HFFc6 (cell line): ENCODE data around the gene CAMK2B. TPM values are rescaled to one million over a fixed set of nuclear protein-coding genes. Genes with fewer than 3 reads are reported as not detected.

Source experiments
- DNase-seq: peaks from one replicate; pipeline ENCODE4 v3.0.0-alpha.2; 2018
- H3K27ac Mint-ChIP-seq: 2 replicates; pipeline ENCODE4 v1.8.0; 2020; ENCODE audit warnings: mild to moderate bottlenecking, mixed read lengths
- H3K27me3 Mint-ChIP-seq: 2 replicates; pipeline ENCODE4 v1.8.0; 2021; ENCODE audit warnings: mild to moderate bottlenecking, moderate library complexity, mixed read lengths; ENCODE audit not compliant: insufficient read depth
- H3K36me3 Mint-ChIP-seq: 2 replicates; pipeline ENCODE4 v1.8.0; 2021; ENCODE audit warnings: low read depth, mixed read lengths
- H3K4me1 Mint-ChIP-seq: 2 replicates; pipeline ENCODE4 v1.8.0; 2020; ENCODE audit warnings: low read depth, mixed read lengths
- H3K4me3 Mint-ChIP-seq: 2 replicates; pipeline ENCODE4 v1.8.0; 2020; ENCODE audit warnings: mild to moderate bottlenecking, moderate library complexity, mixed read lengths
- H3K9me3 Mint-ChIP-seq: 2 replicates; pipeline ENCODE4 v1.8.0; 2020; ENCODE audit warnings: mild to moderate bottlenecking, mixed read lengths
- CTCF ChIP-seq: fragments of 200-600 bp; sonication (generic); IDR thresholded peaks from 2 replicates; pipeline ENCODE4 v1.5.0; 2021; ENCODE audit warnings: antibody characterized with exemption, mild to moderate bottlenecking
- total RNA-seq, 6 experiments: library from RNA; stranded (reverse); fragmentation: NEBNext Ultra II Directional; extraction: Animal tissue kit (Norgen Biotek cat#: 25700); gene quantifications; 2 replicates in 1 of 6; 3 replicates in 5 of 6; pipeline ENCODE4 v1.2.3, GENCODE V29; 2021

The CAMK2B gene
- total RNA-seq, 6 experiments from 2014 or later, result 0.11 to 0.41 TPM; not detected in 4

GRCh38 chr7:44274623-44274975 lies 50.8 kb downstream of the CAMK2B start:
- Mint-ChIP-seq H3K4me1 (peaks cover 8% of the 10 kb centered on the region), H3K36me3 (no peaks in the 10 kb centered on the region), H3K27ac (no peak overlapping the region), H3K4me3 (no peak overlapping the region), H3K27me3 (peaks cover 23% of the 10 kb centered on the region), H3K9me3 (no peaks in the 10 kb centered on the region)
- TF ChIP-seq CTCF, result no peak
- DNase-seq, result no peak

- H3K36me3 Mint-ChIP-seq, result no peaks in the 10 kb centered on the region
- no peak overlapping the region for H3K4me3 Mint-ChIP-seq
- TF ChIP-seq CTCF, result no peak
- DNase-seq, result no peak
- no peak overlapping the region for H3K27ac Mint-ChIP-seq
- no peaks in the 10 kb centered on the region for H3K9me3 Mint-ChIP-seq
- H3K4me1 Mint-ChIP-seq, result peaks cover 5% of the 10 kb centered on the region
- H3K27me3 Mint-ChIP-seq, result peaks cover 24% of the 10 kb centered on the region
Observed at GRCh38 chr7:44273681-44274622, 51.4 kb downstream of the CAMK2B start.

- DNase-seq, result no peak
- Mint-ChIP-seq H3K4me1 (no peaks in the 10 kb centered on the region), H3K27me3 (peaks cover 29% of the 10 kb centered on the region), H3K9me3 (no peaks in the 10 kb centered on the region), H3K27ac (no peak overlapping the region), H3K4me3 (no peak overlapping the region), H3K36me3 (no peaks in the 10 kb centered on the region)
- no peak for TF ChIP-seq CTCF
Observed at GRCh38 chr7:44272981-44273380, 52.4 kb downstream of the CAMK2B start.

- H3K27ac Mint-ChIP-seq, result no peak overlapping the region
- no peaks in the 10 kb centered on the region for H3K4me1 Mint-ChIP-seq
- no peaks in the 10 kb centered on the region for H3K9me3 Mint-ChIP-seq
- no peaks in the 10 kb centered on the region for H3K36me3 Mint-ChIP-seq
- no peak for TF ChIP-seq CTCF
- peaks cover 32% of the 10 kb centered on the region for H3K27me3 Mint-ChIP-seq
- H3K4me3 Mint-ChIP-seq, result no peak overlapping the region
- no peak for DNase-seq
Observed at GRCh38 chr7:44272456-44272855, 52.9 kb downstream of the CAMK2B start.

GRCh38 chr7:44269943-44270493 lies 55.4 kb downstream of the CAMK2B start:
- H3K36me3 Mint-ChIP-seq, result no peaks in the 10 kb centered on the region
- TF ChIP-seq CTCF, result no peak
- no peaks in the 10 kb centered on the region for H3K4me1 Mint-ChIP-seq
- no peaks in the 10 kb centered on the region for H3K9me3 Mint-ChIP-seq
- no peak for DNase-seq
- H3K27me3 Mint-ChIP-seq, result peaks cover 42% of the 10 kb centered on the region
- H3K27ac Mint-ChIP-seq, result no peak overlapping the region
- H3K4me3 Mint-ChIP-seq, result no peak overlapping the region
